ENCODE data around the gene NXNL1. TPM values are rescaled to one million over a fixed set of nuclear protein-coding genes. Genes with fewer than 3 reads are reported as not detected.

Gene NXNL1
- total RNA-seq, 1 experiment from 2014 or later: not detected

DNA sequence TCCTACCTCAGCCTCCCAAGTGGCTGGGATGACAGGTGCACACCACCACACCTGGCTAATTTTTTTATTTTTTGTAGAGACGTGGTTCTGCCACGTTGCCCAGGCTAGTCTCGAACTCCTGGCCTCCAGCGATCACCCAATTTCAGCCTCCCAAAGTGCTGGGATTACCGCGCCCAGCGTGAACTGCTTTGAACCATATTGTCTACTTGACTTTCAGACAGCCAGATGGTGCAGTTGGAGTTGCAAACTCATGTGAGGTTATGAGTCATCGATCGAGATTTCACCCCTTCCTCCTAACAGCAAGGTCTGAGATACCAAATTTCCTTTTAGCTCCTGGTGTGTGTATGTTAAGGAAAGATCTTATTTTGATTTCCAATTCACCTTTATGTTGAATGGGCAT is 12.3 kb upstream of the NXNL1 start:
- Histone ChIP-seq H3T11ph (ENCODE audit: low read length) (no peak overlapping the region), H2AK5ac (ENCODE audit: insufficient read length, low read length) (no peak overlapping the region), H4K91ac (ENCODE audit: insufficient read length, low read depth, low read length) (no peak overlapping the region), H2BK5ac (ENCODE audit: insufficient read length, low read length) (no peak overlapping the region), H2BK15ac (ENCODE audit: low read depth, low read length) (no peak overlapping the region), H3K9me3 (ENCODE audit: control insufficient read depth, low read depth, low read length) (no peaks in the 10 kb centered on the region), H3K79me2 (ENCODE audit: insufficient read depth, low read length) (no peaks in the 10 kb centered on the region), H3K14ac (ENCODE audit: insufficient read depth, low read length) (no peak overlapping the region), H2AFZ (ENCODE audit: low read length) (no peak overlapping the region), H3K4ac (ENCODE audit: low read depth, low read length) (no peak overlapping the region), H3K27ac (ENCODE audit: insufficient read length, low read depth, low read length) (no peak overlapping the region), H3K18ac (ENCODE audit: insufficient read length, low read depth, low read length) (no peak overlapping the region), H3K4me1 (ENCODE audit: insufficient read depth, low read length) (no peaks in the 10 kb centered on the region), H2BK12ac (ENCODE audit: insufficient read length, low read depth, low read length) (no peak overlapping the region), H3K56ac (ENCODE audit: insufficient read length, low read depth, low read length) (no peak overlapping the region), H2BK120ac (ENCODE audit: low read depth, low read length, poor library complexity, severe bottlenecking) (no peak overlapping the region), H3K23ac (ENCODE audit: insufficient read length, low read depth, low read length) (no peak overlapping the region), H4K5ac (ENCODE audit: insufficient read length, low read depth, low read length) (no peak overlapping the region), H4K8ac (replicated peaks; ENCODE audit: insufficient read length, low read depth, low read length) (no peak overlapping the region), H3K4me2 (ENCODE audit: insufficient read depth, insufficient read length, low read length) (no peak overlapping the region), H2BK20ac (ENCODE audit: low read depth, low read length, poor library complexity, severe bottlenecking) (no peak overlapping the region), H3K23me2 (ENCODE audit: insufficient read length, low read depth, low read length, poor library complexity, severe bottlenecking) (peaks cover 17% of the 10 kb centered on the region), H3K9ac (ENCODE audit: extremely low read depth, insufficient read length, low read length) (no peak overlapping the region), H3K27me3 (ENCODE audit: insufficient read depth, low read length) (peaks cover 5% of the 10 kb centered on the region; the same call in 1 of the 2 replicates), H4K20me1 (ENCODE audit: control insufficient read depth, insufficient read depth, insufficient read length) (no peaks in the 10 kb centered on the region), H3K79me1 (ENCODE audit: insufficient read depth, low read depth, low read length, poor library complexity, severe bottlenecking) (no peaks in the 10 kb centered on the region)
- H3K27ac Mint-ChIP-seq: no peak overlapping the region
- DNase-seq: no peak
- H3K27me3 Mint-ChIP-seq (ENCODE audit: low read depth): peaks cover 23% of the 10 kb centered on the region
- no peaks in the 10 kb centered on the region; a peak in 1 of 7 replicates for H3K36me3 Mint-ChIP-seq (ENCODE audit: insufficient read depth in 1 of 3, low read depth in 3 of 3)
- no peaks in the 10 kb centered on the region; a peak in 1 of 5 replicates for H3K9me3 Mint-ChIP-seq
- H3K4me3 Mint-ChIP-seq: no peak overlapping the region
- peaks cover 17 to 27% of the 10 kb centered on the region in 2 experiments for H3K4me1 Mint-ChIP-seq
- TF ChIP-seq, protein P1, sequence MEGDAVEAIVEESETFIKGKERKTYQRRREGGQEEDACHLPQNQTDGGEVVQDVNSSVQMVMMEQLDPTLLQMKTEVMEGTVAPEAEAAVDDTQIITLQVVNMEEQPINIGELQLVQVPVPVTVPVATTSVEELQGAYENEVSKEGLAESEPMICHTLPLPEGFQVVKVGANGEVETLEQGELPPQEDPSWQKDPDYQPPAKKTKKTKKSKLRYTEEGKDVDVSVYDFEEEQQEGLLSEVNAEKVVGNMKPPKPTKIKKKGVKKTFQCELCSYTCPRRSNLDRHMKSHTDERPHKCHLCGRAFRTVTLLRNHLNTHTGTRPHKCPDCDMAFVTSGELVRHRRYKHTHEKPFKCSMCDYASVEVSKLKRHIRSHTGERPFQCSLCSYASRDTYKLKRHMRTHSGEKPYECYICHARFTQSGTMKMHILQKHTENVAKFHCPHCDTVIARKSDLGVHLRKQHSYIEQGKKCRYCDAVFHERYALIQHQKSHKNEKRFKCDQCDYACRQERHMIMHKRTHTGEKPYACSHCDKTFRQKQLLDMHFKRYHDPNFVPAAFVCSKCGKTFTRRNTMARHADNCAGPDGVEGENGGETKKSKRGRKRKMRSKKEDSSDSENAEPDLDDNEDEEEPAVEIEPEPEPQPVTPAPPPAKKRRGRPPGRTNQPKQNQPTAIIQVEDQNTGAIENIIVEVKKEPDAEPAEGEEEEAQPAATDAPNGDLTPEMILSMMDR (conservative IDR thresholded peaks at IDR 0.05): no peak
- no CpG with 5 or more reads among the region's 9 CpGs for WGBS (ENCODE audit: extremely low coverage, insufficient read length, low lambda C conversion rate)
